H9 (cell line): ENCODE measurements around the gene ANGPTL8. TPM values are rescaled to one million over a fixed set of nuclear protein-coding genes. Genes with fewer than 3 reads are reported as not detected.
A peak's percentile ranks its signal among the peaks of the same experiment; 100 is the strongest.

Source experiments
- DNase-seq: peaks from one replicate; pipeline ENCODE4 v3.0.0-alpha.2; 2017
- H2AFZ ChIP-seq: one replicate; pipeline ENCODE4 v1.6.1; 2013; ENCODE audit warnings: mild to moderate bottlenecking, low read length, control low read depth, moderate library complexity
- H2AK5ac ChIP-seq: 2 replicates; pipeline ENCODE4 v1.6.1; 2013; ENCODE audit warnings: low read length, control low read depth, mixed read lengths; ENCODE audit not compliant: insufficient read length
- H2BK120ac ChIP-seq: one replicate; pipeline ENCODE4 v1.6.1; 2013; ENCODE audit warnings: low read depth, mild to moderate bottlenecking, low read length, control low read depth, inconsistent platforms; ENCODE audit not compliant: poor library complexity, severe bottlenecking
- H2BK12ac ChIP-seq: 2 replicates; pipeline ENCODE4 v1.6.1; 2013; ENCODE audit warnings: low read length, control low read depth, mixed read lengths, low read depth; ENCODE audit not compliant: insufficient read length
- H2BK15ac ChIP-seq: 2 replicates; pipeline ENCODE4 v1.6.1; 2013; ENCODE audit warnings: low read depth, low read length, control low read depth
- H2BK20ac ChIP-seq: one replicate; pipeline ENCODE4 v1.6.1; 2013; ENCODE audit warnings: low read depth, mild to moderate bottlenecking, low read length, control low read depth, inconsistent platforms; ENCODE audit not compliant: poor library complexity, severe bottlenecking
- H2BK5ac ChIP-seq: 2 replicates; pipeline ENCODE4 v1.6.1; 2013; ENCODE audit warnings: low read length, control low read depth, mixed read lengths; ENCODE audit not compliant: insufficient read length
- H3K14ac ChIP-seq: 2 replicates; pipeline ENCODE4 v1.6.1; 2013; ENCODE audit warnings: low read length, control low read depth; ENCODE audit not compliant: insufficient read depth
- H3K18ac ChIP-seq: 2 replicates; pipeline ENCODE4 v1.6.1; 2013; ENCODE audit warnings: low read depth, mild to moderate bottlenecking, mixed read lengths, low read length, control low read depth; ENCODE audit not compliant: insufficient read length
- H3K23ac ChIP-seq: 2 replicates; pipeline ENCODE4 v1.6.1; 2013; ENCODE audit warnings: low read length, control low read depth, mixed read lengths, low read depth; ENCODE audit not compliant: insufficient read length
- H3K23me2 ChIP-seq: 2 replicates; pipeline ENCODE4 v1.6.1; 2013; ENCODE audit warnings: low read depth, mild to moderate bottlenecking, mixed read lengths, low read length, control low read depth; ENCODE audit not compliant: insufficient read length, poor library complexity, severe bottlenecking
- H3K27ac ChIP-seq: 2 replicates; pipeline ENCODE4 v1.5.1; 2013; ENCODE audit warnings: low read length, control low read depth, mixed read lengths, low read depth; ENCODE audit not compliant: insufficient read length
- H3K27me3 ChIP-seq: 2 replicates; pipeline ENCODE4 v1.6.1; 2013; ENCODE audit warnings: low read length, control low read depth, inconsistent platforms; ENCODE audit not compliant: insufficient read depth
- H3K4ac ChIP-seq: 2 replicates; pipeline ENCODE4 v1.6.1; 2013; ENCODE audit warnings: low read depth, mild to moderate bottlenecking, control low read depth, inconsistent platforms, low read length, moderate library complexity
- H3K4me1 ChIP-seq: 2 replicates; pipeline ENCODE4 v1.6.1; 2013; ENCODE audit warnings: low read length, control low read depth, inconsistent platforms; ENCODE audit not compliant: insufficient read depth
- H3K4me2 ChIP-seq: 2 replicates; pipeline ENCODE4 v1.6.1; 2013; ENCODE audit warnings: low read length, control low read depth, mixed read lengths; ENCODE audit not compliant: insufficient read length, insufficient read depth
- H3K56ac ChIP-seq: 2 replicates; pipeline ENCODE4 v1.6.1; 2013; ENCODE audit warnings: low read depth, mild to moderate bottlenecking, mixed read lengths, low read length, control low read depth; ENCODE audit not compliant: insufficient read length
- H3K79me1 ChIP-seq: 2 replicates; pipeline ENCODE4 v1.6.1; 2013; ENCODE audit warnings: low read depth, mild to moderate bottlenecking, moderate library complexity, low read length, control low read depth, inconsistent platforms; ENCODE audit not compliant: insufficient read depth, poor library complexity, severe bottlenecking
- H3K79me2 ChIP-seq: 2 replicates; pipeline ENCODE4 v1.6.1; 2013; ENCODE audit warnings: low read length, control low read depth, inconsistent platforms; ENCODE audit not compliant: insufficient read depth
- H3K9ac ChIP-seq: 2 replicates; pipeline ENCODE4 v1.6.1; 2013; ENCODE audit warnings: low read length, control low read depth, mixed read lengths; ENCODE audit not compliant: insufficient read length; ENCODE audit errors: extremely low read depth
- H3K9me3 ChIP-seq: one replicate; pipeline ENCODE4 v1.6.1; 2013; ENCODE audit warnings: low read depth, low read length, inconsistent platforms; ENCODE audit not compliant: control insufficient read depth
- H3T11ph ChIP-seq: one replicate; pipeline ENCODE4 v1.6.1; 2013; ENCODE audit warnings: mild to moderate bottlenecking, low read length, control low read depth, inconsistent platforms
- H4K20me1 ChIP-seq: one replicate; pipeline ENCODE4 v1.6.1; 2013; ENCODE audit not compliant: control insufficient read depth, insufficient read length, insufficient read depth
- H4K5ac ChIP-seq: 2 replicates; pipeline ENCODE4 v1.6.1; 2013; ENCODE audit warnings: low read depth, mild to moderate bottlenecking, mixed read lengths, low read length, control low read depth; ENCODE audit not compliant: insufficient read length
- H4K8ac ChIP-seq: replicated peaks from 2 replicates; pipeline ENCODE4 v1.6.1; 2013; ENCODE audit warnings: low read length, control low read depth, mixed read lengths, low read depth; ENCODE audit not compliant: insufficient read length
- H4K91ac ChIP-seq: 2 replicates; pipeline ENCODE4 v1.6.1; 2013; ENCODE audit warnings: low read depth, mild to moderate bottlenecking, moderate library complexity, mixed read lengths, low read length, control low read depth; ENCODE audit not compliant: insufficient read length
- H3K27ac Mint-ChIP-seq, 3 experiments: 2 replicates in 2 of 3; 3 replicates in 1 of 3; pipeline ENCODE4 v1.8.0; 2020 to 2021; ENCODE audit warnings: mixed read lengths in 3 of 3, mild to moderate bottlenecking in 1 of 3, moderate library complexity in 1 of 3
- H3K27me3 Mint-ChIP-seq: 2 replicates; pipeline ENCODE4 v1.8.0; 2021; ENCODE audit warnings: low read depth, mild to moderate bottlenecking, moderate library complexity, mixed read lengths
- H3K36me3 Mint-ChIP-seq, 3 experiments: 2 replicates in 2 of 3; 3 replicates in 1 of 3; pipeline ENCODE4 v1.8.0; 2020 to 2021; ENCODE audit warnings: low read depth in 3 of 3, mixed read lengths in 3 of 3; ENCODE audit not compliant: insufficient read depth in 1 of 3
- H3K4me1 Mint-ChIP-seq, 2 experiments: 2 replicates each; pipeline ENCODE4 v1.8.0; 2020; ENCODE audit warnings: mixed read lengths in 2 of 2
- H3K4me3 Mint-ChIP-seq, 2 experiments: 2 replicates in 1 of 2; 3 replicates in 1 of 2; pipeline ENCODE4 v1.8.0; 2020 to 2021; ENCODE audit warnings: mild to moderate bottlenecking in 2 of 2, mixed read lengths in 2 of 2, moderate library complexity in 1 of 2
- H3K9me3 Mint-ChIP-seq, 2 experiments: 2 replicates in 1 of 2; 3 replicates in 1 of 2; pipeline ENCODE4 v1.8.0; 2020; ENCODE audit warnings: mild to moderate bottlenecking in 2 of 2, mixed read lengths in 2 of 2, moderate library complexity in 1 of 2
- CTCF ChIP-seq: fragments of 200-600 bp; sonication (generic); conservative IDR thresholded peaks from 3 replicates; pipeline ENCODE4 v1.8.0; 2021; ENCODE audit warnings: antibody characterized with exemption, mild to moderate bottlenecking
- WGBS: extraction: QIAGEN DNeasy Blood & Tissue Kit; methylation state at CpG from one replicate; pipeline ENCODE4 v1.1.7; 2013; ENCODE audit warnings: missing lambda C conversion rate, low lambda C conversion rate, mixed read lengths; ENCODE audit not compliant: insufficient read length; ENCODE audit errors: extremely low coverage; 5-methylcytosine and 5-hydroxymethylcytosine counted together
- total RNA-seq: library from RNA; stranded (reverse); gene quantifications from 2 replicates; pipeline ENCODE4 v1.2.1, GENCODE V29; 2021

ANGPTL8 gene
- total RNA-seq, 1 experiment from 2014 or later, result not detected

GRCh38 chr19:11252665-11253355, 13.4 kb downstream of the ANGPTL8 start:
- Histone ChIP-seq H4K20me1 (peaks cover 3% of the 10 kb centered on the region), H3K4me1 (no peaks in the 10 kb centered on the region), H3K23me2 (no peaks in the 10 kb centered on the region), H2AFZ (no peak overlapping the region), H3K14ac (no peak overlapping the region), H4K91ac (no peak overlapping the region), H4K5ac (no peak overlapping the region), H3K56ac (no peak overlapping the region), H3K79me1 (no peaks in the 10 kb centered on the region), H3K79me2 (peaks cover under 1% of the 10 kb centered on the region; the same call in 1 of the 2 replicates), H2BK12ac (no peak overlapping the region), H2BK20ac (no peak overlapping the region), H2BK5ac (no peak overlapping the region), H3T11ph (no peak overlapping the region), H3K9ac (no peak overlapping the region), H2BK120ac (no peak overlapping the region), H3K23ac (no peak overlapping the region), H3K27me3 (no peaks in the 10 kb centered on the region), H2AK5ac (no peak overlapping the region), H4K8ac (no peak overlapping the region), H3K9me3 (no peaks in the 10 kb centered on the region), H3K18ac (no peak overlapping the region), H3K27ac (no peak overlapping the region), H3K4ac (no peak overlapping the region), H2BK15ac (no peak overlapping the region), H3K4me2 (no peak overlapping the region)
- Mint-ChIP-seq H3K36me3 (peaks cover 8 to 31% (median 30%) of the 10 kb centered on the region in 3 experiments; a peak in 6 of 7 replicates), H3K27me3 (no peaks in the 10 kb centered on the region), H3K9me3 (no peaks in the 10 kb centered on the region), H3K4me3 (no peak overlapping the region; a peak in 1 of 5 replicates), H3K27ac (peak overlapping the region in 1 of 3 experiments; percentile 43; a peak in 1 of 7 replicates), H3K4me1 (peaks cover 0 to 4% of the 10 kb centered on the region in 2 experiments; a peak in 1 of 4 replicates)
- DNase-seq, result no peak
- WGBS, result no CpG with 5 or more reads among the region's 19 CpGs
- TF ChIP-seq CTCF, result no peak
